Neural cell (in vitro differentiated cells): ENCODE results near the gene TYSND1. TPM values are rescaled to one million over a fixed set of nuclear protein-coding genes. Genes with fewer than 3 reads are reported as not detected.

ENCODE experiments used
- polyA plus RNA-seq: library from polyadenylated mRNA; depleted of rRNA; stranded (reverse); fragments of >200 nt; gene quantifications from 2 replicates; pipeline ENCODE4 v1.2.3, GENCODE V29; 2014

Gene TYSND1
- polyA plus RNA-seq, 1 donor from 2014 or later, result 10.3 TPM

Other genes with a start within 250 kb of the TYSND1 start
- gene MACROH2A2, start 93.9 kb downstream of the TYSND1 start, polyA plus RNA-seq, result 173 and 177 TPM in 2 replicates
- gene AIFM2, start 13.9 kb downstream of the TYSND1 start, polyA plus RNA-seq, result 0.42 and 0.78 TPM in 2 replicates
- gene SAR1A, start 23.8 kb upstream of the TYSND1 start, polyA plus RNA-seq, result 107 and 118 TPM in 2 replicates
- 301 and 402 TPM in 2 replicates for gene PPA1, start 86.7 kb upstream of the TYSND1 start, polyA plus RNA-seq
- gene NPFFR1, start 137.3 kb upstream of the TYSND1 start, polyA plus RNA-seq, result 0.07 TPM in 1 of 2 replicates, not detected in the other
- gene LRRC20, start 235.9 kb upstream of the TYSND1 start, polyA plus RNA-seq, result 24.2 and 42.2 TPM in 2 replicates